GM23338 (cell line): ENCODE measurements around the gene RHO.

Experiments
- CREB1 ChIP-seq: fragments of 250-450 bp; sonication (Bioruptor Pico); IDR thresholded peaks from 2 replicates; pipeline ENCODE4 v1.5.0; 2020; ENCODE audit warnings: low read depth, mild to moderate bottlenecking, moderate library complexity
- CTCF ChIP-seq, 2 experiments: fragments of 200-600 bp in 1 of 2; sonication (generic) in 1 of 2; conservative IDR thresholded peaks; 2 replicates each; pipeline versions ENCODE4 v1.5.1 to v1.6.1; 2016 to 2017; ENCODE audit warnings: antibody characterized with exemption in 2 of 2, low read depth in 2 of 2, mild to moderate bottlenecking in 2 of 2, moderate library complexity in 1 of 2
- EZH2 ChIP-seq: fragments of 200-600 bp; sonication (generic); IDR thresholded peaks from one replicate; pipeline ENCODE4 v1.8.0; 2017; ENCODE audit warnings: antibody characterized with exemption, mild to moderate bottlenecking, low read depth; ENCODE audit not compliant: unreplicated experiment
- EZH2phosphoT487 ChIP-seq: fragments of 200-600 bp; sonication (generic); IDR thresholded peaks from one replicate; pipeline ENCODE4 v1.8.1; 2018; ENCODE audit warnings: antibody characterized with exemption; ENCODE audit not compliant: unreplicated experiment
- JUNB ChIP-seq: IDR thresholded peaks from one replicate; pipeline ENCODE4 v1.6.1; 2016; ENCODE audit warnings: antibody characterized with exemption; ENCODE audit not compliant: unreplicated experiment
- NANOG ChIP-seq: IDR thresholded peaks from 2 replicates; pipeline ENCODE4 v1.6.1; 2016; ENCODE audit warnings: antibody characterized with exemption, borderline replicate concordance
- POLR2AphosphoS5 ChIP-seq: IDR thresholded peaks from 2 replicates; pipeline ENCODE4 v1.6.1; 2016; ENCODE audit warnings: antibody characterized with exemption, low read depth
- REST ChIP-seq: IDR thresholded peaks from one replicate; pipeline ENCODE4 v1.6.1; 2018; ENCODE audit warnings: antibody characterized with exemption; ENCODE audit not compliant: unreplicated experiment
- ZNF114 ChIP-seq: fragments of 250-450 bp; sonication (Bioruptor Pico); IDR thresholded peaks from 2 replicates; pipeline ENCODE4 v1.5.0; 2020; ENCODE audit warnings: mild to moderate bottlenecking, moderate library complexity

- TF ChIP-seq EZH2, result no peak
- no peak for TF ChIP-seq CTCF (conservative IDR thresholded peaks at IDR 0.05; ENCODE audit: low read depth in 2 of 2)
- no peak for TF ChIP-seq REST
- TF ChIP-seq NANOG, result no peak
- TF ChIP-seq EZH2phosphoT487, result no peak
- no peak for TF ChIP-seq POLR2AphosphoS5
- TF ChIP-seq ZNF114 (CRISPR knock-in tag), result no peak
- no peak for TF ChIP-seq JUNB
- TF ChIP-seq CREB1 (CRISPR knock-in tag), result no peak
Measured at GRCh38 chr3:129493206-129493605, 35.2 kb upstream of the RHO start.
